Ureter (tissue), 1 donor: ENCODE data around the gene COPG1. TPM values are rescaled to one million over a fixed set of nuclear protein-coding genes. Genes with fewer than 3 reads are reported as not detected.
A peak's percentile ranks its signal among the peaks of the same experiment; 100 is the strongest.
"Not testable (repeated sequence)": the region's sequence is repeated elsewhere in the genome, so short reads cannot be mapped to it uniquely, and the experiment has no call there.

ENCODE experiments used
- DNase-seq: peaks from one replicate; pipeline ENCODE4 v3.0.0-alpha.2; 2020; ENCODE audit warnings: low spot score
- total RNA-seq: library from RNA; stranded (reverse); gene quantifications from one replicate; pipeline ENCODE4 v1.2.4, GENCODE V29; 2023
- donor health status: DM: yes; HTN: yes; CAD: no.

The COPG1 gene
- total RNA-seq, 1 donor from 2014 or later = 133 TPM

GRCh38 chr3:129239991-129240390 lies 9.4 kb upstream of the COPG1 start:
- no peak for DNase-seq

- DNase-seq = no peak
Measured at GRCh38 chr3:129240436-129240835, 9.0 kb upstream of the COPG1 start.

DNA sequence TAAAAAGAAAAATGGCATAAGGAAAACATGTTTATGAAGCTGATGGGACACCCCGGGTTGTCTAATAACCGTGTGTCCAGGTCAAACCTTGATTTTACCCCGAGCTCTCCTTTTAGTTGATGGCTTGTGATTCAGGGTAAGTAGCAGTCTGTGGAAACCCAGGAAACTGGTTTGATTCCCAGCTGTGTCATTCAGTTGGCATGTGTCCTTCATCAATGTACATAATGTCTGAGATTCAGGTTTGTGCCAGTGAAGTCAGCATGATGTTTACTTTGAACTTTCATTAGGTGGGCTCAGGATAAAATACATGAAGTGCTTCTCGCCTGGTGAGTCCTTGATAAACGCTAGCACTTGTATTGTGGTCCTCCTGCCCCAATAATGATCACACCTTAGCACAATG lies 4.3 kb upstream of the COPG1 start:
- no peak for DNase-seq

DNA sequence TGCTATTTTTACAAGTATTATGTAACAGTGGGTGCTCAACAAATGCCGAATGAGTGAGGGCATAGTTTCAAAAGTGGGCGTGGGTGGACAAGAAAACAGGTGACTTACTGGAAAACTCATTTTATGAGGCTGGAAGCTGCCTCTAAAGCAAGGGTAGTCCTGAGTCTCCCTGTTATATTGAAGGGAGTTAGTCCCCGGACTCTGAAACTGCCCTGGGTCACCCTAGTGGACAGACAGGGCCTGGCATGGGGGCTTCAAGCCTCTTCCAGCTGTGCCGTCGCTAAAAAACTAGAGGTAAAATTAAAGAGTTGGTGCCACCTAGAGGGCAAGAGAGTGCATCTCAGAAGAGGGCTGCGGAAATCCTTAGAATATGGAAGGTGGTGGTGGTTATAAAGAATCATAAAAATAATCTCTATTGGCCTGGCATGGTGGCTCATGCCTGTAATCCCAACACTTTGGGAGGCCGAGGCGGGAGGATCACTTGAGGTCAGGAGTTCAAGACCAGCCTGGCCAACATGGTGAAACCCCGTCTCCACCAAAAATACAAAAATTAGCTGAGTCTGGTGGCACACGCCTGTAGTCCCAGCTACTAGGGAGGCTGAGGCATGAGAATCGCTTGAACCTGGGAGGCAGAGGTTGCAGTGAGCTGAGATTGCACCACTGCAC lies 3.6 kb upstream of the COPG1 start:
- DNase-seq = peak; percentile 83

DNA sequence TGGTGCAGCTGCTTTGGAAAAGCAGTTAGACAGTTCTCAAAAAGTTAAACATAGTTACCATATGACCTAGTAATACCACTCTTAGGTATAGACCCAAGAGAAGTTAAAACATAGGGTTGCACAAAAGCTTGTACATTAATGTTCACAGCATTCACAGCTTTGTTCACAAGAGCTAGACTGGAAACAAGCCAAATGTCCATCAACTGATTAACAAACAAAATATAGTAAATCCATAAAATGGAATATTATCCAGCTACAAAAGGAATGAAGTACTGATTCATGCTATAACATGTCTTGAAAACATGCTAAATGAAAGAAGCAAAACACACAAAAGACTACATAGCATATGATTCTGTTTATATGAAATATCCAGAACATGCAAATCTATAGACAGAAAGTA lies 2.8 kb upstream of the COPG1 start:
- DNase-seq = no peak

DNA sequence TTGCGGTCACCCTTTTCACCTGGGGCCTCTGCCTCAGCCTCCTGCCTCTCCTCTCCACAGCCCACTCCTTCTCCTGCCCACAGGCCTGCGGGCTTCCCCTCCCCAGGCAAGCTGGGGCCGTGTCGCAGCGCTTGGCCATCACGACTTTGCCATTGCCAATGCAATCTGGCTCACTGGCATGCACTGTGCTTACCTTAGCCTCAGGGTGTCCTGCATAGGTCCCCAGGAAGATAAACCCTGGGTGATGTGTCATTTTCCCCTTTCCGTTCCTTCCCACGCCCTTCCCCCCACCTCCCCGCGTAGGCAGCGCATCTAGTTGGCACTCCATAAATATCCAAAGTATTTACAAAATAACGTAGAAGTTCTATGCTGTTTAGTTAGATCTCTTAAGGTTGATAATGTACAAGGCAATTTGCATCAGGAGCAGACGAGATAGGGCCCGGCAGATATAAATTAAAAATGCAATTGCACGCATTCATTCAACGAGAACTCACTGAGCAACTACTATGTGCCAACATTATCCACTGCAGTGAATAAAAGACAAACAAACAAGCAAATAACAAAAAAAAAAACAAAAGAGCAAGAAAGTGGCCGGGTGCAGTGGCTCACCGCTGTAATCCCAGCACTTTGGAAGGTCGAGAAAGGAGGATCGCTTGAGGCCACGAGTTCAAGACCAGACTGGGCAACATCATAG lies 973 bp upstream of the COPG1 start:
- no peak for DNase-seq

DNA sequence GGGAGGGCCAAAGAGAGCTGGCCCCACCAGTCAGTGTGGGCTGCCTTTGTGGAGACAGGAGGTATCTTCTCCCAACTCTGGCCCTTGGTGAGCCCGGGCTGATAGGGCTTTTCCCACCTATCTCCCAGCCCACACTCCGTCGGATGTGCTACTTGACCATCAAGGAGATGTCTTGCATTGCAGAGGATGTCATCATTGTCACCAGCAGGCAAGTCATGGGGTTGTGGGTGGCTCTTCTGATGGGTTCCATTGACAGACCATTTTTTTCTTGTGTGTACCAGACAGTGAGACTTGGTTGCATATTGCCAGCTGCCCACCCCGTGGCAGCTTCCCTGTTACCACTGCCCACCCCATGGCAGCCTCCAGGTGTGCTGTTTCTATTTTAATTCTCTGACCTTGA lies 3.3 kb downstream of the COPG1 start:
- no peak for DNase-seq

DNA sequence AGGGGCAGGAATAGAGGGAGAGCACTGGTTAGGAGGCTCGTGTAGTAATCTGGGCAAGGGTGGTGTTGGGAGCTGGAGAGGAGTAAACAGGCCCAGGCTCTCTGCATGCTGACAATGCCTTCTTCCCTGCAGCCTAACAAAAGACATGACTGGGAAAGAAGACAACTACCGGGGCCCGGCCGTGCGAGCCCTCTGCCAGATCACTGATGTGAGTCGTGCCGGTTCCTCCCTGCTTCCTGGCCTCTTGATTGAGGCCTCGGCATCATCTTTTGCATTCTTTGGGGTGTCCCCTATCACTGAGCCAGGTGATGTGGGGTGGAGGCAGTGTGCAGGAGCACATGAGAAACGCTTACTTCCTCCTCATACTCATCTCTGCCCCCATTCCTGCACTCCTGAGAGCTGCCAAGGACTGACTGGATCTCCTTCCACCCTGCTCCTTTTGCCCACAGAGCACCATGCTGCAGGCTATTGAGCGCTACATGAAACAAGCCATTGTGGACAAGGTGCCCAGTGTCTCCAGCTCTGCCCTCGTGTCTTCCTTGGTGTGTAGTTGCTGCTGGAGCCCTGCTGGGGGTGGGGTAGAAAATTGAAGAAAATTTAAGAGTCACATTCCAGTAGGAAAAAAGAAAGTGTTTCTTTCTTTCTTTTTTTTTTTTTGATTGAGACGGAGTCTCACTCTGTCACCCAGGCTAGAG lies 5.3 kb downstream of the COPG1 start:
- DNase-seq = no peak

GRCh38 chr3:129256270-129256669 lies 6.9 kb downstream of the COPG1 start:
- no peak for DNase-seq

DNA sequence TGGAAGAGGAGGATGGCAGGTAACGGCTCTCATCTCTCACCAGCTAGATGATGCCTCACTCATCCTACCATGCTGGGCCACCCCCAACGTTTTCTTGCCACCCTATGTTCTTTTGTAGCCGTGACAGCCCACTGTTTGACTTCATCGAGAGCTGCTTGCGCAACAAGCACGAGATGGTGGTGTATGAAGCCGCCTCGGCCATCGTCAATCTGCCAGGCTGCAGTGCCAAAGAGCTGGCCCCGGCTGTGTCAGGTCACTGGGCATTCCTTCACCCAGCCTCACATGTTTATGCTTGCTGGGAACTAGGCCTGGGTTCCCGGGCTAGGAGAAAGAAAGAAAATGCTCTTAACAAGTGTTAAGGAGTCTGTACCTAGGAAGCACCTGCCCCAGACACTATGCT lies 8.2 kb downstream of the COPG1 start:
- no peak for DNase-seq

DNA sequence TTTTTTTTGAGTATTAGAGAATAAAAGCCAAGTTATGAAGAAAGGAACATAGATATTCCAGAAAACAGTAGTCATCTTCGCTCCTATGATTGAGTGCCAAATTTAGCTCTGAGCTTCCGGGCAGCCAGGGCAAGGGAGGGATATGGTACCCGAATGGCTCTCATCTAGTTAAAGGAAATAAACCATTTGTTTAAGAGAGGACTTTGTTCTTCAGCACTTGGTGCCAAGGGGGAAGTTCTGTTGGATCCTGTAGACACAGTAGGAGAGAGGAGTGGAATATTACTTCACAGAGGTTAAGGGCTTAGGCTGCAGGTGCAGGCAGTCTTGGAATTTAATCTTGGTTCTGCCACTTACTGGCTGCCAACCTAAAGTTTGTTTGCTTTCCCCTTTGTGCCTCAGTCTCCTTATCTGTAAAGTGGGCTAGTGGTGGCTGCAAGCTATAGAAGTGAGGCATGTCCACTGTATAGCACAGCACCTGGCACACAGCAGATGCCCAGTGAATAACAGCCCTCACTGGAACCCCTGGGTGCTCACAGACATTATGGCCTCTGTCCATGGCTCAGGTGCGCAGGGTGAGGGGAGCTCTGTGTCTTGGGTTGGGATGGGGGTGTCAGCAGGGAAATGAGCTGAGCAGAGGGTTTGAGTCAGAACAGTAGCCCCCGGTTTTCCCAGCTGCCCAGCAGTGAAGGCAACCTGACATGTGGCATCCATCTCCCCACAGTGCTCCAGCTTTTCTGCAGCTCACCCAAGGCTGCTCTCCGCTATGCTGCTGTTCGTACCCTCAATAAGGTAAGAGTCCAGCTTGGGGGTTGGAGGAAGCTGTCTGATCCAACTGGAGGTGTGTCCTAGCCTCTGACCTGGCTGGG lies 10.4 kb downstream of the COPG1 start:
- DNase-seq = no peak

DNA sequence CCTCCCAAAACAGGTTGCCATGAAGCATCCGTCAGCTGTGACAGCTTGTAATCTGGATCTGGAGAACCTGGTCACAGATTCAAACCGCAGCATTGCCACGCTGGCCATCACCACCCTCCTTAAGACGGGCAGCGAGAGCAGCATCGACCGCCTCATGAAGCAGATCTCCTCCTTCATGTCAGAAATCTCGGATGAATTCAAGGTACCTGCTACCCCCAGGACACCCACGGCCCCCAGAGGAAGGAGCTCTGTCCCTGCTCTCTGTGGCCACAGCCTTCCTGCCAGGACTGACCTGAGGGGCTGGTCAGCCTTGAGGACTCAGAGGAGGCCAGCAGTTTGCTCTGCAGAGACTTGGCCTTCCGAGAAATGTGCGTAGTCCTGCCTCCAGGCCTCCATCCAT lies 11.2 kb downstream of the COPG1 start:
- DNase-seq = no peak

DNA sequence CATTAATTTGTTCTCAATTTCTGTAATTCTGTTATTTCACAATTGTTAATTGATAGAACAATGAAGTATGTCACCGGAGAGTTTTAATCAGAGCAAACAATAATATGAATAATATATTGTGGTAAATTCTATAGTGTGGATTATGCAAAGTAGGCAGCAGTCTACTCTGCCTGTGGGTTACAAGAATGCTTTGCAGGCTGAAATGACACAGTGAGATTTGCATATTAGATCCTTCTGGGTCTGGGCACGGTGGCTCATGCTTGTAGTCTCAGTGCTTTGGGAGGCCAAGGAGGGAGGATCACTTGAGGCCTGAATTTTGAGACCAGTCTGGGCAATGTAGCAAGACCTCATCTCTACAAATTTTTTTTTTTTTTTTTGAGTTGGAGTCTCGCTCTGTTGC lies 12.5 kb downstream of the COPG1 start:
- DNase-seq = no peak

GRCh38 chr3:129263161-129263910 lies 13.9 kb downstream of the COPG1 start:
- DNase-seq = no peak

DNA sequence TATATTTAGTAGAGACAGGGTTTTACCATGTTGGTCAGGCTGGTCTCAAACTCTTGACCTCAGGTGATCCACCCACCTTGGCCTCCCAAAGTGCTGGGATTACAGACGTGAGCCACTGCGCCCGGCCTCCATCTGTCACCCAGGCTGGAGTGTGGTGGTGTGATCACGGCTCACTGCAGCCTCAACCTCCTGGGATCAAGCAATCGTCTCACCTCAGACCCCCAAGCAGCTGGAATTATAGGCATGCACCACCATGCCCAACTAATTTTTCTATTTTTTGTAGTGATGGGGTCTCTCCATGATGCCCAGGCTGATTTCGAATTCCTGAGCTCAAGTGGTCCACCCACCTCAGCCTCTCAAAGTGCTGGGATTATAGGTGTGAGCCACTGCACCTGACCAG lies 15.6 kb downstream of the COPG1 start:
- not testable (repeated sequence) for DNase-seq

DNA sequence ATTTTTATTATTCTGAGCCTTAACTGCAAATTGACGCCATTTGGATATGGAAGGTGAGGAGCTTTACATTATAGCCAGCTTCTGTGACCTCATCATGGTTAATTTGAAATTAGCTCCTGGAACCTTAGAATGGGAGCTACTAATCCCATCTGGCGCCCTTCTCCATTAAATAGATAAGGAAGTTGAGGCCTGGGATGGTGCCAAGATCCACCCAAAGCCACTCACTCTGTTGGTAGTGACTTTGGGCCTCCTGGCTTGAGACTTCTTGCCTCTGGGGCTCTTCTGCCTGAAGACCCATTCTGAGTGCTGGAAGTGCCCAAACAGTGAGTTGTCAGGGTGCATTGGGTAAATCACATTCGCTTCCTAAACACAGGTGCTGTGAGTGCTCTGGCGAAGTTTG lies 17.2 kb downstream of the COPG1 start:
- no peak for DNase-seq

DNA sequence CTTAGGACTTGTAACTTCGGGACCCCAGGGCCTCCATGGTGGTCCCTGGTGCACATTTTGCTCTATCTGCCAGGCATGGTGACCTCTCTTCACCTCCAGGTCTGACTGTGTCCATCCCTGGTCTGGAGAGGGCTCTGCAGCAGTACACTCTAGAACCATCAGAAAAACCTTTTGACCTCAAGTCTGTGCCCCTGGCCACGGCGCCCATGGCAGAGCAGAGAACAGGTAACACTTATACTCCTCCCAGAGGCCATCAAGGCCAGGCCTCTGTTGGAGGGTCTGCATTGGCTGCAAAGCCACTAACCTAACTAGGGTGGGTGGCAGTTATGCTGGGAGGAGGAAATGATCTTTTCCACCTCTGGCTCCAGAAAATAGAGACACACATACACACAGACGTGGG lies 19.0 kb downstream of the COPG1 start:
- no peak for DNase-seq

GRCh38 chr3:129271674-129272073 lies 22.3 kb downstream of the COPG1 start:
- no peak for DNase-seq

GRCh38 chr3:129276385-129276784 lies 27.0 kb downstream of the COPG1 start:
- no peak for DNase-seq

DNA sequence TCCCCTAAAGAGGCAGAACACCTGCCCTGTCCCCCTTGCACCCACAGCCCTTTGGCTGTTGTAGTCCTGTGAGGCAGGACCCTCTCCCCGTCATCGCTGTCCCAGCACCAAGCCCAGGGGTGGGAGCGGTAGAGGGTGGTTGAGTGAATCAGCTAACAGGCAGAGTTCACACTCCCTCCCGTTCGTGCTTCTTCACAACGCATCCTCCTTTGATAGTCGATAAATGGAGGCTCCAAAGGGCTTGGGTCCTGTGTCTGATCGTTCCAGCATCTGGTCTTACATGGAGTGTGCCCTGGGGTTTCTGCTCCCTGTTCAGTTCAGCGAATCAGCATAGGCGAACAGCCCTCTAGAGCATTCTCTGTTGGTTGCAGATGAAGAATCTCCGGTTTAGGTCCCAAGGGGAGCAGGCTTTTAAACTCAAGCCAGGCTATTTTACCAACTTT lies 28.4 kb downstream of the COPG1 start:
- DNase-seq = no peak

DNA sequence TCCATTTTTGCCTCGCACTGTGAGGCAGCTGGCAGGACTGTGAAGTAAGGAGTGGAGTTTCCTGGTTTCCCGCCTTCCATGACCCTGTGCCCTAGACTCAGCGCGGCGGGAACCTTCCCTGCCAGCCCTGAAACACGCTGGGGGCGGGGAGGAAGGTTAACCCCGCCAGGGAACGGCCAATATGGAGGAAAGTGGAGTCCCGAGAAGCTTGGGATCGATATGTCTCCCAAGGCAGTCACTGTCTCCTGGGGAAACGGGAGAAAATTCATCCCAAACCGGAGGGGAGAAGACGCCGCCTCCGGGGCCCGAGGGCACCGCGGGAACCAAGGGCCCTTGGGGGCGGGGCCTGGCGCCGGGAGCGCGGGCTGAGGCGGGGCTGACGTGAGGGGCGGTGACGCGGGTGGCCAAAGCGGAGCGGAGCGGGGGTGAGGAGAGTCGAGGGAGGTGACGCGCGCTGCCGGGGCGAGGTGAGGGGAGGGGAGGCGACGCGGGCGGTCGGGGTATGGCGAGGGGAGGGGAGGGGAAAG lies 29.1 kb downstream of the COPG1 start, which contains the start of gene HMCES:
Gene HMCES, plus strand, starts transcription at position 432 of the 527 bp plus-strand sequence. CDS start 863 bp downstream, outside the sequence.
- peak; percentile 94 for DNase-seq
